SK-N-SH (cell line): Measurements from ENCODE around the gene SYNPO2.
"Not testable (repeated sequence)": the region's sequence is repeated elsewhere in the genome, so short reads cannot be mapped to it uniquely, and the experiment has no call there.

Source experiments
- CHD2 ChIP-seq: fragments of 150-350 bp; IDR thresholded peaks from 2 replicates; pipeline ENCODE4 v1.6.1; 2018; ENCODE audit warnings: low read length; ENCODE audit not compliant: partially characterized antibody
- EP300 ChIP-seq, 2 experiments: IDR thresholded peaks; 2 replicates each; pipeline versions ENCODE4 v1.4.0 to v1.6.1; 2012; ENCODE audit warnings: borderline replicate concordance in 1 of 2, low read depth in 1 of 2, low read length in 1 of 2
- GABPA ChIP-seq: IDR thresholded peaks from 2 replicates; pipeline ENCODE4 v1.4.0; 2012; ENCODE audit warnings: low read depth, mild to moderate bottlenecking
- POLR2AphosphoS5 ChIP-seq: IDR thresholded peaks from 2 replicates; pipeline ENCODE4 v1.6.1; 2012; ENCODE audit warnings: low read depth, low read length
- RAD21 ChIP-seq: IDR thresholded peaks from 2 replicates; pipeline ENCODE4 v1.6.1; 2012; ENCODE audit warnings: mild to moderate bottlenecking, low read length
- SIN3A ChIP-seq: IDR thresholded peaks from 2 replicates; pipeline ENCODE4 v1.6.1; 2012; ENCODE audit warnings: low read depth, mild to moderate bottlenecking, low read length, moderate library complexity, borderline replicate concordance
- SMC3 ChIP-seq: IDR thresholded peaks from 2 replicates; pipeline ENCODE4 v1.6.1; 2012; ENCODE audit warnings: low read depth, low read length, improper control_type of control experiment
- YY1 ChIP-seq: IDR thresholded peaks from 2 replicates; pipeline ENCODE4 v1.4.0; 2012; ENCODE audit warnings: low read depth, mild to moderate bottlenecking
- TF ChIP-seq, protein P1 (sequence below): IDR thresholded peaks from 2 replicates; pipeline ENCODE4 v1.4.0; 2012; ENCODE audit warnings: low read depth, borderline replicate concordance
- TF ChIP-seq, protein P2 (sequence below): fragments of 200-600 bp; sonication (generic); IDR thresholded peaks from 2 replicates; pipeline ENCODE4 v1.6.1; 2017; ENCODE audit warnings: antibody characterized with exemption, mild to moderate bottlenecking, moderate library complexity
- TF ChIP-seq, protein P3 (sequence below): IDR thresholded peaks from 2 replicates; pipeline ENCODE4; 2012

DNA sequence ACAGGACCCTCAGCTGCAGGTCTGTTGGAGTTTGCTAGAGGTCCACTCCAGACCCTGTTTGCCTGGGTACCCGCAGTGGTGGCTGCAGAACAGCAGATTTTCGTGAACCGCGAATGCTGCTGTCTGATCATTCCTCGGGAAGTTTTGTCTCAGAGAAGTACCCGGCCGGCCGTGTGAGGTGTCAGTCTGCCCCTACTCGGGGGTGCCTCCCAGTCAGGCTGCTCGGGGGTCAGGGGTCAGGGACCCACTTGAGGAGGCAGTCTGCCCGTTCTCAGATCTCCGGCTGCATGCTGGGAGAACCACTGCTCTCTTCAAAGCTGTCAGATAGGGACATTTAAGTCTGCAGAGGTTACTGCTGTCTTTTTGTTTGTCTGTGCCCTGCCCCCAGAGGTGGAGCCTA is 178.5 kb downstream of the SYNPO2 start:
- TF ChIP-seq, protein P1, sequence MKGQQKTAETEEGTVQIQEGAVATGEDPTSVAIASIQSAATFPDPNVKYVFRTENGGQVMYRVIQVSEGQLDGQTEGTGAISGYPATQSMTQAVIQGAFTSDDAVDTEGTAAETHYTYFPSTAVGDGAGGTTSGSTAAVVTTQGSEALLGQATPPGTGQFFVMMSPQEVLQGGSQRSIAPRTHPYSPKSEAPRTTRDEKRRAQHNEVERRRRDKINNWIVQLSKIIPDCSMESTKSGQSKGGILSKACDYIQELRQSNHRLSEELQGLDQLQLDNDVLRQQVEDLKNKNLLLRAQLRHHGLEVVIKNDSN: not testable (repeated sequence)
- not testable (repeated sequence) for TF ChIP-seq EP300 (IDR thresholded peaks at IDR 0.05; ENCODE audit: borderline replicate concordance in 1 of 2, low read depth in 1 of 2, low read length in 1 of 2); CHD2; POLR2AphosphoS5; GABPA; RAD21; YY1; SMC3; SIN3A
- TF ChIP-seq, protein P2, sequence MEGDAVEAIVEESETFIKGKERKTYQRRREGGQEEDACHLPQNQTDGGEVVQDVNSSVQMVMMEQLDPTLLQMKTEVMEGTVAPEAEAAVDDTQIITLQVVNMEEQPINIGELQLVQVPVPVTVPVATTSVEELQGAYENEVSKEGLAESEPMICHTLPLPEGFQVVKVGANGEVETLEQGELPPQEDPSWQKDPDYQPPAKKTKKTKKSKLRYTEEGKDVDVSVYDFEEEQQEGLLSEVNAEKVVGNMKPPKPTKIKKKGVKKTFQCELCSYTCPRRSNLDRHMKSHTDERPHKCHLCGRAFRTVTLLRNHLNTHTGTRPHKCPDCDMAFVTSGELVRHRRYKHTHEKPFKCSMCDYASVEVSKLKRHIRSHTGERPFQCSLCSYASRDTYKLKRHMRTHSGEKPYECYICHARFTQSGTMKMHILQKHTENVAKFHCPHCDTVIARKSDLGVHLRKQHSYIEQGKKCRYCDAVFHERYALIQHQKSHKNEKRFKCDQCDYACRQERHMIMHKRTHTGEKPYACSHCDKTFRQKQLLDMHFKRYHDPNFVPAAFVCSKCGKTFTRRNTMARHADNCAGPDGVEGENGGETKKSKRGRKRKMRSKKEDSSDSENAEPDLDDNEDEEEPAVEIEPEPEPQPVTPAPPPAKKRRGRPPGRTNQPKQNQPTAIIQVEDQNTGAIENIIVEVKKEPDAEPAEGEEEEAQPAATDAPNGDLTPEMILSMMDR: not testable (repeated sequence)
- TF ChIP-seq, protein P3, sequence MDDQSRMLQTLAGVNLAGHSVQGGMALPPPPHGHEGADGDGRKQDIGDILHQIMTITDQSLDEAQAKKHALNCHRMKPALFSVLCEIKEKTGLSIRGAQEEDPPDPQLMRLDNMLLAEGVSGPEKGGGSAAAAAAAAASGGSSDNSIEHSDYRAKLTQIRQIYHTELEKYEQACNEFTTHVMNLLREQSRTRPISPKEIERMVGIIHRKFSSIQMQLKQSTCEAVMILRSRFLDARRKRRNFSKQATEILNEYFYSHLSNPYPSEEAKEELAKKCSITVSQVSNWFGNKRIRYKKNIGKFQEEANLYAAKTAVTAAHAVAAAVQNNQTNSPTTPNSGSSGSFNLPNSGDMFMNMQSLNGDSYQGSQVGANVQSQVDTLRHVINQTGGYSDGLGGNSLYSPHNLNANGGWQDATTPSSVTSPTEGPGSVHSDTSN: not testable (repeated sequence)
